Calu3 (cell line): ENCODE measurements around the gene TMEM259. TPM values are rescaled to one million over a fixed set of nuclear protein-coding genes. Genes with fewer than 3 reads are reported as not detected.
"Not testable (repeated sequence)": the region's sequence is repeated elsewhere in the genome, so short reads cannot be mapped to it uniquely, and the experiment has no call there.

Experiments
- BruUV-seq: library from RNA; stranded (reverse); fragments of 400-500 nt; replicated peaks from 2 replicates; lab custom pipeline; 2021; lab: Mats Ljungman, UMichigan
- CTCF ChIA-PET: fragments of 300-600 bp; sonication (Branson Sonifier 250); formaldehyde crosslinking; loops from one replicate; lab custom pipeline; 2022; ENCODE audit warnings: antibody characterized with exemption; lab: Charles Lee
- DNase-seq: peaks from one replicate; pipeline ENCODE4 v3.0.0; 2022
- H3K27ac Mint-ChIP-seq: one replicate; pipeline ENCODE4 v1.8.0; 2022; ENCODE audit warnings: mixed read lengths; ENCODE audit not compliant: unreplicated experiment
- H3K27me3 Mint-ChIP-seq: one replicate; pipeline ENCODE4 v1.8.0; 2022; ENCODE audit warnings: mixed read lengths; ENCODE audit not compliant: unreplicated experiment
- H3K36me3 Mint-ChIP-seq: one replicate; pipeline ENCODE4 v1.8.0; 2022; ENCODE audit warnings: mild to moderate bottlenecking, moderate library complexity, mixed read lengths; ENCODE audit not compliant: insufficient read depth, unreplicated experiment
- H3K4me1 Mint-ChIP-seq: one replicate; pipeline ENCODE4 v1.8.0; 2022; ENCODE audit warnings: mild to moderate bottlenecking, low read depth, mixed read lengths; ENCODE audit not compliant: unreplicated experiment
- H3K4me3 Mint-ChIP-seq: one replicate; pipeline ENCODE4 v1.8.0; 2022; ENCODE audit warnings: mild to moderate bottlenecking, low read depth, moderate library complexity, mixed read lengths; ENCODE audit not compliant: unreplicated experiment
- H3K9me3 Mint-ChIP-seq: one replicate; pipeline ENCODE4 v1.8.0; 2022; ENCODE audit warnings: low read depth, mixed read lengths; ENCODE audit not compliant: unreplicated experiment
- intact Hi-C: fragments of 100-400 bp; cut with micrococcal nuclease; formaldehyde crosslinking; loops from one replicate; pipeline ENCODE4 v1.10.0; 2022; ENCODE audit not compliant: unreplicated experiment
- total RNA-seq: library from RNA; stranded (reverse); gene quantifications from 2 replicates; pipeline ENCODE4 v1.2.3, GENCODE V29; 2022
- TF ChIP-seq, protein P1 (sequence below): fragments of 200-600 bp; IDR thresholded peaks from one replicate; pipeline ENCODE4 v1.8.0; 2022; ENCODE audit warnings: antibody characterized with exemption; ENCODE audit not compliant: unreplicated experiment

The TMEM259 gene
- total RNA-seq, 1 experiment from 2014 or later: 129 TPM

DNA sequence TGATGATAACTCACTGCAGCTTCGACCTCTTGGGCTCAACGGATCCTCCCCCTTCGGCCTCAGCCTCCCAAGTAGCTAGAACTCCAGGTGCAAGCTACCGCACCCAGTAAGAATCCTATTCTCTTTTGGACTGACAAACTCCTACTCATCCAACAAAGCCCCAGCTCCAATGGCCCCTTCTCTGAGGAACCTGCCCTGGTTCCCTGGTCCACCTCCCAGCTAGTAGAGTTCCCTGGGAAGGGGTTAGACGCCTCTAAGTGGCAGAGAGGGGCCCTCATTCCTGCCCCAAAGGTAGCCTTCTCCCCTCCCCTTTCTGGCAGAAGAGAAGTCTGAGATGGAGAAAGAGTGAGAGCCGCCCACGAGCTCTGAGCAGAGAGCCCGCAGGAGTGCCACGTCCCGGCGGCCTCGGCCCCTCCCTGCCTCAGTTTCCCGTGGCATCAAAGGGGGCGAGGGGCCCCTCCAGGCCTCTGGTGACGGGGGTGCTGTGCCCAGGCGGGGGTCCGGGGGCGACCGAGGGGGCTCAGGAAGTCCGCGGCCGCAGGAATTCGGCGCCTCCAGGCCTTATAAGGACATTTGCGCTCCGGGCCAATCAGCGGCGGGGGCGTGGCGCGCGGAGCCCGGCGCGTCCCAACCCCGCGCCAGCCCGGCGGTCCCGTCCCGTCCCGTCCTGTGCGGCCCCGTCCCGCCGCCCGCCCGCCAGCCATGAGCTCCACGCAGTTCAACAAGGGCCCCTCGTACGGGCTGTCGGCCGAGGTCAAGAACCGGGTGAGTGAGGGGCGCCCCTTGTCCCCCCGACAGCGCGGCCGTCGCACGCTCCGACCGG, 5.2 kb upstream of the TMEM259 start, which contains the start of gene CNN2:
Gene CNN2, plus strand, starts transcription at position 649 of the 823 bp plus-strand sequence. Its CDS starts 54 bp downstream, at position 703.
- Mint-ChIP-seq H3K27ac (peak within 1 kb of the TSS; percentile 83), H3K27me3 (no peaks in the 10 kb centered on the region), H3K9me3 (no peaks in the 10 kb centered on the region), H3K4me3 (peak within 1 kb of the TSS; percentile 81), H3K36me3 (peaks cover 38% of the 10 kb centered on the region), H3K4me1 (no peaks in the 10 kb centered on the region)
- TF ChIP-seq, protein P1, sequence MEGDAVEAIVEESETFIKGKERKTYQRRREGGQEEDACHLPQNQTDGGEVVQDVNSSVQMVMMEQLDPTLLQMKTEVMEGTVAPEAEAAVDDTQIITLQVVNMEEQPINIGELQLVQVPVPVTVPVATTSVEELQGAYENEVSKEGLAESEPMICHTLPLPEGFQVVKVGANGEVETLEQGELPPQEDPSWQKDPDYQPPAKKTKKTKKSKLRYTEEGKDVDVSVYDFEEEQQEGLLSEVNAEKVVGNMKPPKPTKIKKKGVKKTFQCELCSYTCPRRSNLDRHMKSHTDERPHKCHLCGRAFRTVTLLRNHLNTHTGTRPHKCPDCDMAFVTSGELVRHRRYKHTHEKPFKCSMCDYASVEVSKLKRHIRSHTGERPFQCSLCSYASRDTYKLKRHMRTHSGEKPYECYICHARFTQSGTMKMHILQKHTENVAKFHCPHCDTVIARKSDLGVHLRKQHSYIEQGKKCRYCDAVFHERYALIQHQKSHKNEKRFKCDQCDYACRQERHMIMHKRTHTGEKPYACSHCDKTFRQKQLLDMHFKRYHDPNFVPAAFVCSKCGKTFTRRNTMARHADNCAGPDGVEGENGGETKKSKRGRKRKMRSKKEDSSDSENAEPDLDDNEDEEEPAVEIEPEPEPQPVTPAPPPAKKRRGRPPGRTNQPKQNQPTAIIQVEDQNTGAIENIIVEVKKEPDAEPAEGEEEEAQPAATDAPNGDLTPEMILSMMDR: no peak
- DNase-seq: peak; percentile 82
- BruUV-seq: no TSS peak
- CTCF ChIA-PET: interaction anchor here (0.7 to 1.0 kb wide), 2 partner anchors 14 to 78 kb away, joined by 4 to 5 read pairs; partner anchors contain the start of genes ABCA7 and GPX4
- intact Hi-C loops: no loop called here

DNA sequence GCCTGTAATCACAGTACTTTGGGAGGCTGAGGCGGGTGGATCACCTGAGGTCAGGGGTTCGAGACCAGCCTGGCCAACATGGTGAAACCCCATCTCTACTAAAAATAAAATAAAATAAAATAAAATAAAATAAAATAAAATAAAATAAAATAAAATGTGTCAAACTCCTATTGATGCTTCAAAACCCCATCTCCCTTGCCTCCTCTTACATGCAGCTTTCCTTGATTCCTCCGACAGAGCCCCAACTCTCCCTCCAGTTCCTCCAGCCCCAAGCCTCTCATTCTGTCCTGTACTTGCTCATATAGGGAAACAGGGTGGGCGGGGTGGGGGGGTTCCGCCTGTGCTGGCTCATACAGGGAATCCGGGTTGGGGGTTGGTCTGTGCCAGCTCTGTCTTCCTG, 4.2 kb upstream of the TMEM259 start:
- BruUV-seq, H3K27me3 Mint-ChIP-seq, H3K9me3 Mint-ChIP-seq: not testable (repeated sequence)

DNA sequence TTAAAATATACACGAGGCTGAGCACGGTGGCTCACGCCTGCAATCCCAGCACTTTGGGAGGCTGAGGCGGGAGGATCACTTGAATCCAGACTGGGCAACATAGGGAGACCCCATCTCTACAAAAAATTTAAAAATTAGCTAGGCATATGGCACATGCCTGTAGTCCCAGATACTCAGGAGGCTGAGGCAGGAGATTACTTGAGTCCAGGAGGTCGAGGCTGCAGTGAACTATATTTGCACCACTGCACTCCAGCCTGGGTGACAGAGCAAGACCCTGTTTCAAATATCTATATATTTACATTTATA, 2.9 kb upstream of the TMEM259 start:
- CTCF ChIA-PET: interaction anchor here (0.5 kb wide), 1 partner anchor 20 kb away, joined by 3 read pairs; no protein-coding TSS in a partner anchor
- BruUV-seq, H3K9me3 Mint-ChIP-seq, H3K27me3 Mint-ChIP-seq, H3K27ac Mint-ChIP-seq, intact Hi-C loops, H3K4me1 Mint-ChIP-seq, DNase-seq, H3K4me3 Mint-ChIP-seq: not testable (repeated sequence)
- H3K36me3 Mint-ChIP-seq: peaks cover 48% of the 10 kb centered on the region

More for the DNA sequence above, 4.2 kb upstream of the TMEM259 start:
- CTCF ChIA-PET, H3K4me3 Mint-ChIP-seq, H3K27ac Mint-ChIP-seq, intact Hi-C loops, H3K4me1 Mint-ChIP-seq, DNase-seq: not testable (repeated sequence)
- H3K36me3 Mint-ChIP-seq: peaks cover 42% of the 10 kb centered on the region

DNA sequence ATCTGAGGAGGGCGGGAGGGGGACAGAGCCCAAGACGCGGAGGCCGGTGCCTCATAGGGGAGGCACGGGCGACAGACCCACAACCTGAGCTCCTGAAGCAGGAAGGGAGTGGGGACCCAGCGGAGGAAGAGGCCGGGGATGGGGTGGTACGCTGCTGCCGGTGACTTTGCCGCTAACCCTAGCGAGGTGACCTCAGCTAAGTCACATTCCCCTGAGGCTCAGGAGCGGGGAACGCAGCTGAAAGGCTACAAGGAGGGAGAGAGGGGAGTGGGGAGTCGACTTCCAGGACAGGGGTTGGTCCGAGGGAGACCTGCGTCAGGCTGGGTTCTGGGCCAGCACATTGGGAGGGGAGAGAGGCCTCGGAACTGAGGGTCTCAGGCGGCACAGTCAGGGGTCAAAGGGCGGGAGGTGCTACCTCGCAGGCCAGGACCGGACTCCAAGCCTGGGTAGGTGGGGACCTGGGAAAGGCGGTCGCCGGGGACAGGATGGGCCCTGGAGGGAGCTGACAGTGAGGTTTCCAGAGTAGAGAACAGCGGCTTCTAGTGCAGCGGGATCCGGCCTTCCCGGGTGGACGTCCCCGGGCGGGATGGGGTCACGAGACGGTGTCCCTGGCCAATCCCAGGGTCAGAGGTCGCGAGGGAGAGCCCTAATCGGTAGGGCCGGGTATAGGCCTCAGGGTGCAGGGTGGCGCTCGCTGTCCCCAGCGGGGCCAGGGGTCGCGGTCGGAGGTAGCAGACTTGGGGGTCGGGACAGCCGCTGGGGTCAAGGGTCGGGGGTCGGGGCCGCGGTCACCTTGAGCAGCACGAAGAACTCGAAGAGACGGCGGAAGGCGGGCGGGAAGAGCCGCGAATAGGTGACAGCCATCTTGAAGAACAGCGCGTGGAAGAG, 699 bp downstream of the TMEM259 start:
- Mint-ChIP-seq H3K9me3 (no peaks in the 10 kb centered on the region), H3K36me3 (peaks cover 56% of the 10 kb centered on the region), H3K27ac (peak overlapping the region; percentile 82), H3K27me3 (no peaks in the 10 kb centered on the region), H3K4me3 (peak overlapping the region; percentile 87), H3K4me1 (peaks cover 20% of the 10 kb centered on the region)
- TF ChIP-seq, protein P1: no peak
- TSS peak; percentile 62 for BruUV-seq
- DNase-seq: no peak
- CTCF ChIA-PET: no interaction called here
- intact Hi-C loops: no loop called here

DNA sequence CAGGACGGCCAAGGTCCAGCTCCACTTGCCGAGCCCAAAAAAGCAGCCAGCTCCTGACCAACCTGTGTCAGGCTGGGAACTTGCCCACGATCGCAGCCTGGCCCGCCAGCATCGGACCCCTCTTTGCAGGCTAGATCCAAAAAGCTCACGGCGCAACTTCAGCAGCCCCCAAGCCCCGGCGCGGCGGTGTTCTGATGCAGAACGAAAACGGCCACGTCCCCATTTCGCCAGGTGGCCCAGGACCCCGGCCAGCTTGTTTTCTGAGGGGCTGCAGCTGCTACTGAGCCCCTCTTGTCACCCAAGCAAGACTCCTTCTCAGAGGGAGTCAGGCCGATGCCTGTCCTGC, 1.3 kb downstream of the TMEM259 start:
- H3K4me3 Mint-ChIP-seq: peak overlapping the region; percentile 87
- H3K4me1 Mint-ChIP-seq: peaks cover 20% of the 10 kb centered on the region
- H3K9me3 Mint-ChIP-seq: no peaks in the 10 kb centered on the region
- no peak for DNase-seq
- CTCF ChIA-PET: no interaction called here
- peaks cover 56% of the 10 kb centered on the region for H3K36me3 Mint-ChIP-seq
- H3K27ac Mint-ChIP-seq: peak overlapping the region; percentile 82
- H3K27me3 Mint-ChIP-seq: no peaks in the 10 kb centered on the region
- TF ChIP-seq, protein P1: no peak
- intact Hi-C loops: no loop called here
- BruUV-seq: no TSS peak
